ENCODE measurements around the gene CLCNKB.
"Not testable (repeated sequence)": the region's sequence is repeated elsewhere in the genome, so short reads cannot be mapped to it uniquely, and the experiment has no call there.

Gene CLCNKB

GRCh38 chr1:16015491-16015890 is 28.1 kb upstream of the CLCNKB start:
- no CpG with 5 or more reads among the region's 25 CpGs for WGBS (ENCODE audit: insufficient coverage, insufficient read length)
- Histone ChIP-seq H3K27me3 (ENCODE audit: control insufficient read depth, insufficient read depth, low read length) (no peaks in the 10 kb centered on the region), H3K4me1 (ENCODE audit: control insufficient read depth, insufficient read depth, low read length) (peaks cover 13% of the 10 kb centered on the region), H3K4me3 (ENCODE audit: low read length) (no peak overlapping the region), H3K36me3 (ENCODE audit: control insufficient read depth, insufficient read depth, low read length) (no peaks in the 10 kb centered on the region), H3K9me3 (ENCODE audit: control insufficient read depth, insufficient read depth, low read length) (no peaks in the 10 kb centered on the region), H3K27ac (ENCODE audit: low read length) (no peak overlapping the region)
- no peak for DNase-seq (ENCODE audit: low read depth, low spot score)

- DNase-seq (ENCODE audit: low read depth, low spot score) = no peak
- Histone ChIP-seq H3K36me3 (ENCODE audit: control insufficient read depth, insufficient read depth, low read length) (no peaks in the 10 kb centered on the region), H3K27ac (ENCODE audit: low read length) (no peak overlapping the region), H3K4me1 (ENCODE audit: control insufficient read depth, insufficient read depth, low read length) (peaks cover 13% of the 10 kb centered on the region), H3K9me3 (ENCODE audit: control insufficient read depth, insufficient read depth, low read length) (no peaks in the 10 kb centered on the region), H3K27me3 (ENCODE audit: control insufficient read depth, insufficient read depth, low read length) (no peaks in the 10 kb centered on the region), H3K4me3 (ENCODE audit: low read length) (no peak overlapping the region)
- WGBS (ENCODE audit: insufficient coverage, insufficient read length) = no CpG with 5 or more reads among the region's 23 CpGs
Measured at GRCh38 chr1:16015960-16016901, 27.4 kb upstream of the CLCNKB start.

- Histone ChIP-seq H3K9me3 (ENCODE audit: control insufficient read depth, insufficient read depth, low read length) (no peaks in the 10 kb centered on the region), H3K27me3 (ENCODE audit: control insufficient read depth, insufficient read depth, low read length) (no peaks in the 10 kb centered on the region), H3K4me3 (ENCODE audit: low read length) (no peak overlapping the region), H3K4me1 (ENCODE audit: control insufficient read depth, insufficient read depth, low read length) (peaks cover 13% of the 10 kb centered on the region), H3K36me3 (ENCODE audit: control insufficient read depth, insufficient read depth, low read length) (no peaks in the 10 kb centered on the region), H3K27ac (ENCODE audit: low read length) (no peak overlapping the region)
- no peak for DNase-seq (ENCODE audit: low read depth, low spot score)
- WGBS (ENCODE audit: insufficient coverage, insufficient read length) = no CpG with 5 or more reads among the region's 10 CpGs
Measured at GRCh38 chr1:16017076-16017460, 26.5 kb upstream of the CLCNKB start.

GRCh38 chr1:16017461-16018303 is 25.9 kb upstream of the CLCNKB start, which contains the start of gene HSPB7:
Gene HSPB7 (minus strand): TSS chr1:16018043. CDS start chr1:16017963, 80 bp downstream.
- Histone ChIP-seq H3K36me3 (ENCODE audit: control insufficient read depth, insufficient read depth, low read length) (no peaks in the 10 kb centered on the region), H3K9me3 (ENCODE audit: control insufficient read depth, insufficient read depth, low read length) (no peaks in the 10 kb centered on the region), H3K4me1 (ENCODE audit: control insufficient read depth, insufficient read depth, low read length) (peaks cover 9% of the 10 kb centered on the region), H3K4me3 (ENCODE audit: low read length) (no peak within 1 kb of the TSS), H3K27me3 (ENCODE audit: control insufficient read depth, insufficient read depth, low read length) (no peaks in the 10 kb centered on the region), H3K27ac (ENCODE audit: low read length) (no peak within 1 kb of the TSS)
- WGBS (ENCODE audit: insufficient coverage, insufficient read length) = no CpG with 5 or more reads among the region's 37 CpGs
- no peak for DNase-seq (ENCODE audit: low read depth, low spot score)

- Histone ChIP-seq H3K4me1 (ENCODE audit: control insufficient read depth, insufficient read depth, low read length) (peaks cover 9% of the 10 kb centered on the region), H3K9me3 (ENCODE audit: control insufficient read depth, insufficient read depth, low read length) (no peaks in the 10 kb centered on the region), H3K36me3 (ENCODE audit: control insufficient read depth, insufficient read depth, low read length) (no peaks in the 10 kb centered on the region), H3K27ac (ENCODE audit: low read length) (no peak overlapping the region), H3K27me3 (ENCODE audit: control insufficient read depth, insufficient read depth, low read length) (no peaks in the 10 kb centered on the region), H3K4me3 (ENCODE audit: low read length) (no peak overlapping the region)
- DNase-seq (ENCODE audit: low read depth, low spot score) = no peak
- WGBS (ENCODE audit: insufficient coverage, insufficient read length) = no CpG with 5 or more reads among the region's 4 CpGs
Measured at GRCh38 chr1:16018308-16018707, 25.3 kb upstream of the CLCNKB start.

GRCh38 chr1:16018749-16019643 is 24.6 kb upstream of the CLCNKB start:
- H3K4me1 ChIP-seq (ENCODE audit: control insufficient read depth, insufficient read depth, low read length) = peaks cover 8% of the 10 kb centered on the region
- no peak overlapping the region for H3K27ac ChIP-seq (ENCODE audit: low read length)
- no peaks in the 10 kb centered on the region for H3K27me3 ChIP-seq (ENCODE audit: control insufficient read depth, insufficient read depth, low read length)
- no peaks in the 10 kb centered on the region for H3K36me3 ChIP-seq (ENCODE audit: control insufficient read depth, insufficient read depth, low read length)
- H3K9me3 ChIP-seq (ENCODE audit: control insufficient read depth, insufficient read depth, low read length) = no peaks in the 10 kb centered on the region
- no peak for DNase-seq (ENCODE audit: low read depth, low spot score)
- no CpG with 5 or more reads among the region's 23 CpGs for WGBS (ENCODE audit: insufficient coverage, insufficient read length)
- H3K4me3 ChIP-seq (ENCODE audit: low read length) = no peak overlapping the region

- Histone ChIP-seq H3K4me1 (ENCODE audit: control insufficient read depth, insufficient read depth, low read length) (peaks cover 8% of the 10 kb centered on the region), H3K4me3 (ENCODE audit: low read length) (no peak overlapping the region), H3K27me3 (ENCODE audit: control insufficient read depth, insufficient read depth, low read length) (no peaks in the 10 kb centered on the region), H3K9me3 (ENCODE audit: control insufficient read depth, insufficient read depth, low read length) (no peaks in the 10 kb centered on the region), H3K36me3 (ENCODE audit: control insufficient read depth, insufficient read depth, low read length) (no peaks in the 10 kb centered on the region; the same call in 1 of the 2 replicates), H3K27ac (ENCODE audit: low read length) (no peak overlapping the region)
- DNase-seq (ENCODE audit: low read depth, low spot score) = no peak
- WGBS (ENCODE audit: insufficient coverage, insufficient read length) = no CpG with 5 or more reads among the region's 9 CpGs
Measured at GRCh38 chr1:16019644-16020277, 23.8 kb upstream of the CLCNKB start.

GRCh38 chr1:16020325-16020724 is 23.3 kb upstream of the CLCNKB start:
- no peak for DNase-seq (ENCODE audit: low read depth, low spot score)
- WGBS (ENCODE audit: insufficient coverage, insufficient read length) = no CpG with 5 or more reads among the region's 6 CpGs
- no peaks in the 10 kb centered on the region; the same call in 1 of the 2 replicates for H3K36me3 ChIP-seq (ENCODE audit: control insufficient read depth, insufficient read depth, low read length)
- no peak overlapping the region for H3K4me3 ChIP-seq (ENCODE audit: low read length)
- peaks cover 8% of the 10 kb centered on the region for H3K4me1 ChIP-seq (ENCODE audit: control insufficient read depth, insufficient read depth, low read length)
- no peaks in the 10 kb centered on the region for H3K9me3 ChIP-seq (ENCODE audit: control insufficient read depth, insufficient read depth, low read length)
- H3K27ac ChIP-seq (ENCODE audit: low read length) = no peak overlapping the region
- H3K27me3 ChIP-seq (ENCODE audit: control insufficient read depth, insufficient read depth, low read length) = no peaks in the 10 kb centered on the region

GRCh38 chr1:16020878-16021277 is 22.7 kb upstream of the CLCNKB start:
- H3K4me1 ChIP-seq (ENCODE audit: control insufficient read depth, insufficient read depth, low read length); H3K27ac ChIP-seq (ENCODE audit: low read length); H3K9me3 ChIP-seq (ENCODE audit: control insufficient read depth, insufficient read depth, low read length); H3K27me3 ChIP-seq (ENCODE audit: control insufficient read depth, insufficient read depth, low read length); H3K36me3 ChIP-seq (ENCODE audit: control insufficient read depth, insufficient read depth, low read length); H3K4me3 ChIP-seq (ENCODE audit: low read length); DNase-seq (ENCODE audit: low read depth, low spot score): not testable (repeated sequence)
- no CpG with 5 or more reads among the region's 9 CpGs for WGBS (ENCODE audit: insufficient coverage, insufficient read length)

All from iPS DF 6.9 (cell line).